ELF-1 (cell line): ENCODE results near the gene AGMO.
A peak's percentile ranks its signal among the peaks of the same experiment; 100 is the strongest.
"Not testable (repeated sequence)": the region's sequence is repeated elsewhere in the genome, so short reads cannot be mapped to it uniquely, and the experiment has no call there.

Experiments used
- DNase-seq: peaks from one replicate; pipeline ENCODE4 v3.0.0-alpha.2; 2016; ENCODE audit warnings: low read depth, low spot score

AGMO gene

DNA sequence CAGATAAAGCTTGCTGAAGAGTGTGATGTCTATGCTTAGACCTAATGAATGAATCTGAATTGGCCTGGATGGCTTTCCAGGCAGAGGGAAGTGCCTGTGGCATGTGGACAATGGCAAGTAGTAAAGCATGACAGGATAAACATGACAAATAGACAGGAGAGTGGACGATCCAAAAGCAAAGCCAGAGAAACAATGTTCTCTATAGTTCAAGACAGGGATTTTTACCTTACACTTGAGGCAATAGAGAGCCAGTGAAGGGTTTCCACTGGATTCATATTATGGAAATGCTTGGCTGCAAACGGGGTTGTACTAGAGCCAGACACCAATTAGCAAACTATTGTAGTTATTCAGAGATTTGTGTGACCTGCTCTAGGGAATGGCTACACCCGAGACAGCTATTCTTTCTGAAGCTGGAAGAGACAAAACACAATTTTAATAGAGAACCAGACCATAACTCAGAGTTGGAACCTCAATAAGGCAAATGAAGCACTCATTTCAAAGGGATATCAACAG is 2.3 kb downstream of the AGMO start:
- no peak for DNase-seq

DNA sequence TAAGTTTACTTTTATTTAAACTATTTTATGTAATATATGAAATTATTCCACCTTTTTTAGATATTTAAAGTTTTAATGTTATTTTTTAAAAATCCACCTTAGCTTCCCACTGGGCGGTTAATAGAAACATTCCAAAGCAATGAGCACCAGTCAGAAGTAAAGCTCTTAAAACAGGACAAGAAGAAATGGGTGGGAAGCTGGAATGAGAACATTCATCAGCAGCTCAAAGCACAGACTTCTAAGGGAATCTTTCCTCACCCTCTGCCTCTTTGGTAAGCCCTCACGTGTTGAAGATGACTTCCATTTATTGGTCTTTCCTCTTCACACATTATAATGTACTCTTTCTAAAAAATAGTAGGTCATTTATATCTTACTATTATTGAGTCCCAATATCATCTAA is 3.1 kb downstream of the AGMO start:
- DNase-seq = no peak

DNA sequence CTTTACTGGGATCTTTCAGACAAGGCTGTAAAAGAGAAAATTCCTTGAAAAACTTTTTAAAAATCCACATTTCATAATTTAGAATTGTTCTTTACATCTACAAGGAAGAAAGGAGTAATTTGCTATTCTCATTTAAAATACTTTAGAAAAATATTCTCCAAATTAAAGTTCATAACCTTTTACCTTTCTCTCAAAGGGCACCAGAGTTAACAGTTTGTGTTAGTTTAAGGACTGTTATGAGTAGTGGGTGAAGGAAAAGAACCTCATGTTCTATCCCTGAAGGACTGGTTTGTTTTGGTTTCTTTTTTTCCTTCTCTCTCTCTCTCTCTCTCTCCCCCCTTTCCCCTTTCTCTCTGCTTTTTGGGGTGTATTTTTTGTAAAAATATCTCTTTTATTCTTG is 4.1 kb downstream of the AGMO start:
- no peak for DNase-seq

DNA sequence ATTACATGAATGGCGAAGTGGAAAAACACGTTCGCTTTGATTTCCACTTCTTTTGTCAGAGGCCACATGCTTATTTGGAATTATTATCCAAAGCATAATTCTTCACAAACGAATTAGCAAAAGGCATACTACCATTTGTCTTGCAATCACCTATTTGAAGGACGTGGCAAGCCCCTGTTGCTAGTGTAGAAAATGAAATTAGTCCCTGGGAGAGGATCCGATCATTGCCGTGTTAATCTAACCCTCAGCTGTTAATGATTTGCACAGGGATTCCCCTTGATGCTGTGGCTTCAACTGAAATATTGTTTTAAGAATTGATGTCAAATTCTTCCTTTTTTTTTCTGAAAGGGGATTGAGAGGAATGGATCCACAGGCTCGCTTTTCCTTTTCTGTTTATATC is 4.6 kb downstream of the AGMO start:
- DNase-seq = no peak

DNA sequence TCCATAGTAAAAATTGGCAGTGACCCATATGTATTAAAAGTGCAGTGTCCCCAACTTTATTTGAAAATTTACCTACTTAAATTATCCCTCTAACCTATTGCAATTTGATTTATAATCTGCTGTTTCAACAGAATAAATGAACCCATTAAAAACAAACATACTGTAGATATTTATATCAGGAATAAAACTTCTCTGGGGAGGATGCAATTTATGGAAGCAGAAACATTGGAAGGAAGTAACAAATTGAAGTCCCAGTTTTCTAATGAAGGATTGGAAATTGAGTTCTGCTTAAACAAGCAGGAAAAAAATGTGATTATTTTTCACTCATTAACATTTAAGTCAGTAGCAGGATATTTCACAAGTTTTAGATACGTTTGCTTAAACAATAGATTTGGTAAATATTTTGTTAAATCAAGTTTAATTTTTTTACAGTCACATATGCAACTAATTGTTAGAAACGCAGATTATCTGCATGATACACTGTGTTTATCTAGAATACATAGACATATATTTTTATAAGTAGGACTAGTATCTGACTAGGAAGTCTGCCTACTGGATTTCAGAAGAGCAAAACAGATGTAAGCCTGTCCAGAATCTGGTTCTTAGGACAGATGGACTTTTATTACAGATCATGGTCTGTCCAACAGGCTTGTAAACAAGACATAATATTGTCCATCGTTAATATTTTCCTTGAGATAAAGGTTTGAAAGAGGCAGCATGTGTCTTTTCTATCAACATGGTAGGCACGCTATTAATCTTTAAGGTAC is 5.3 kb downstream of the AGMO start:
- no peak for DNase-seq

DNA sequence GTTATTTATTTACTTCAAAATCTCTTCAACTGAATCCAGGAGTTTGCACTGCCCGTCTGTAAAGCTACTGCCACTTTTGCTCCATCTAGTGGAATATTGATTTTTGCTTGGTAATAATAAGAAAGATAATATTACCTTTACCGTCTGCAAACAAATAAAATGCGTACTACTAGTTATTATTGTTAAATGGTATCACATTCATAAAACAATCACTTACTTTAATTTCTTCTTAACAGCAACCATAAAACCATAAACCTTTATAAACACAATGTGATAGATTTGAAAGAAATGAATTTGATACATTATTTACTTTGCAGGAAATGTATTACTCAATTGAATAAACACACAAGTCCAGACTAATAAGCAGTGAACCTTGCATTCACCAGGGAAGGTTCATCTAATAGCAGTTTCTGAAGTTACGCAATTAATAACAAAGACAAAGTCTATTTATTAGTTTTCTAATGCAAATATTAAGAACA is 6.4 kb downstream of the AGMO start:
- DNase-seq = no peak

DNA sequence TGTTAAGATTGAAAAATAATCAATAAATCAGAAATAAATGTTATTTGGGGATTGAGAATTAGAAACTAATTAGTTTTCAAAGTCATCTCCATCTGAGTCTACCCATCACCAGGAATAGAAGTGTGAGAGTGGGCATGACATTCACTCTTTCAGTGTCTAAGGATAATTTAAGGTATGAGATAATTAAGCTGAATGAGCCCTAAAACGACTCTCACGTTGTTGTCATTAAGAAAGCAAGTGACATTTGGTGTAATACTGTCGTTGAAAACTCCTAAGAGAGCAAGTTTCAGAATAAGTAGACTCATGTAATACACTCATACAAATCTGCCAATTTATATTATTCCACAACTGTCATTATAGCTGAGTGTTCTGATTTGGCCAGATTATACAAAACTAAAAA is 7.1 kb downstream of the AGMO start:
- DNase-seq = no peak

DNA sequence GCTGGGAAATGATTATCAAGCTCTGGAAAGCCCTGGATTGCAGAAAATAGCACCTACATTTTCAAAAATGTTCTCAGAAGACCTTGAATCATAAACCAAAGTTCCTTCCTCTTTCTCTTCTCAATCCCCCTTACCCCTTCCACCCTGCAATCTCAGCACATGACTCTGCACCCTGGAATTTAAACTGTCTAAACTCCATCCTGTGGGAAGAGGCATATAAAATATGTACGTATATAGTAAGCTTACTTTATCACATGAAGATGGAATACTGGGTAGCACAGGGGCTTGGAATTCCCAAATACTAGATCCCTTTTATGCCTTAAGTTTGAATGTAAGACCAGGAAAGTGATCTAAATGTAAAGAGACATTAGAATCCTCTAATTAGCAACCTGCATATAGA is 7.7 kb downstream of the AGMO start:
- DNase-seq = no peak

DNA sequence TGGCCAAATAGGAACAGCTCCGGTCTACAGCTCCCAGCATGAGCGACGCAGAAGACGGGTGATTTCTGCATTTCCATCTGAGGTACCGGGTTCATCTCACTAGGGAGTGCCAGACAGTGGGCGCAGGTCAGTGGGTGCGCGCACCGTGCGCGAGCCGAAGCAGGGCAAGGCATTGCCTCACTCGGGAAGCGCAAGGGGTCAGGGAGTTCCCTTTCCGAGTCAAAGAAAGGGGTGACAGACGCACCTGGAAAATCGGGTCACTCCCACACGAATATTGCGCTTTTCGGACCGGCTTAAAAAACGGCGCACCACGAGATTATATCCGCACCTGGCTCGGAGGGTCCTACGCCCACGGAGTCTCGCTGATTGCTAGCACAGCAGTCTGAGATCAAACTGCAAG is 14.5 kb downstream of the AGMO start:
- not testable (repeated sequence) for DNase-seq

DNA sequence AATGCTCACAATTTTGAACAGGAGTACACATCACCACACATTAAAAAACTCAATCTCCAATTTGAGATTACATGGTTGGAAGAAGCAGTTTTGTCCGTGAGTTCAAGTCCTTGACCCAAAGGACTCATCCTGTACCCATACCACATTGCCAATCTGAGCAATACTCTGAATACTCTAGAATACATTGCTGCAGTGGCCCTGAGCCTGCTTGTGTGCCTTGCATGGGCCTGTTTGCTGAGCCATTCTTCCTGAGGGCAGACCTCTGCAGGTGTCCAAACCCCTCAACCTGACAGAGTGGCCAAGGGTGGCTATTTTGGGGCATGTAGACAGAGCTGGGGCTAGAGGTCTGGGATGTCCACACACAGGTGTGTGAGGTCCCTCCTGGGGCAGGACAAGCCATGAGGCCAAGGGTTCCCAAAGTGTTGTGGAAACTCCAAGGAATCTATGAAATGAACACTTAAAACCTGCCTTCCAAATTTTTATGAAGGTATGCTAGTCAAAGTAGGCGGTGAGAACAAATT is 15.5 kb downstream of the AGMO start:
- DNase-seq = peak; percentile 30

DNA sequence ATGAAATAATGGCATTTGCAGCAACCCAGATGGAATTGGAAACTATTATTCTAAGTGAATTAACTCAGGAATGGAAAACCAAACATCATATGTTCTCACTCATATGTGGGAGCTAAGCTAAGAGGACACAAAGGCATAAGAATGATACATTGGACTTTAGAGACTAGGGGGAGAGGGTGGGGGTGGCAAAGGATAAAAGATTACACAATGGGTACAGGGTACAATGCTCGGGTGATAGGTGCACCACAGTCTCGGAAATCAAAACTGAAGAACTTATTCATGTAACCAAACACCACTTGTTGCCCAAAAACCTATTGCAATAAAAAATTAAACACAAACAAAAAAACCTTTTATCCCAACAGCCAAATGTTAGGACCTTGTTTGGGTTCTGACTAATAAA is 17.8 kb downstream of the AGMO start:
- no peak for DNase-seq

DNA sequence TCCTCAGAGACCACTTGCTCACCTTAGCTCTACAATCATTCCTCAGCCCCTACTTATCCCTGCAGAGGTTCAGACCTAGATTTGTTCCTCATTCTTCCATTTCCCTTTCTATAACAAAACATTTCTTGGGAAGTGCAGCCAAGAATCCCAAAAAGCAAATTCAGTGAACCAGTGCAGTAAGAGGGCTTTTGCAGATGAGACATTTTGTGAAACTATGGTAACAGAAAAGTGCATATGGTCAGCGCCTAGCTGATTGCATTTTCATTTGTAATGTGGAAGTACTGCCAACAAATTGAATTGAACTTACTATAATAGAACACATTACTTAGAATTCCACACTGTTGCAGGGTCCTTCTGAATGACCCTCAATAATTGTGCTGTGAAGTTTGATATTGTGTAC is 18.6 kb downstream of the AGMO start:
- no peak for DNase-seq

DNA sequence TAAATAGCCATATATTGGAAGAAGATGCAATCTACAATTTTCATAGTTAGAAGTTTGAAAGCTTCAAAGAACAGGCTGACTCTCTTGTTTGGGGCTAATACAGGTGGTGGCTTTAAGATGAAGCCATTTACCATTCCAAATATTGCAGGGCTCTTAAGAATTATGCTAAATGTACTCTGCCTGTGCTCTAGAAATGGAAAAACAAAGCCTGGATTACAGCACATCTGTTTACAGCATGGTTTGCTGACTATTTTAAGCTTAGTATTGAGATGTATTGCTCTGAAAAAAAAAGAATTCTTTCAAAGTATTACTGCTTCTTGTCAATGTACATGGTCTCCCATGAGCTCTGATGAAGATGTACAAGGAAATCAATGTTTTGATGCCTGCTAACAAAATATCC is 34.2 kb downstream of the AGMO start:
- no peak for DNase-seq

DNA sequence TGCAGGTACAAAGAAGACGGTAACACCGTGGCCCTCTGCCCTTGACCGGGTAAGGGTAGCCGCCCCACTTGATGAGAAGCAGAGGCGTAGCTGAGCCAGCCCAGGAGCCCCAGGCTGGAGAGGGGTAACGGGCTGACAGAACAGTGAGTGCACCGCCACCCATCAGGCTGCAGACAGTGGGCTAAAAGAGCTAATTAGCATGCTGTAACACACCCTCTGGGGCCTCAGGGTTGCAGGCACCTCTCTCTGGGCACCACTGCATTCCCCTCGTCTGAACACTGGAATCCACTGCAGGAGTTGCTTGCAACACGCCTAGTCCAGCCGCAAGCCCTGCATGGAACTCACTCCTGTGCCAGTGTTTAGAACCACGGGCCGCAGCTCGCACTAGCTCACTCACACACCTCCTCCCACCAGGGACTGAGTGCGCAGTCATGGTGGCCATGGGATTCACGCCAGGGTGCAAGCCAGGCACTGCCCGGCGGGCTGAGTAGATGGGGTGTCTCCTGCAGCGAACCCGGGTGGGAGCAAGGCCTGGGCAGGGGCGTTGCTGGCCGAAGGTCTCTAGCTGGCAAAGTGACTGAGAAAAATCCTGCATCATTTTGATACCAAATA is 36.1 kb downstream of the AGMO start:
- DNase-seq = no peak

DNA sequence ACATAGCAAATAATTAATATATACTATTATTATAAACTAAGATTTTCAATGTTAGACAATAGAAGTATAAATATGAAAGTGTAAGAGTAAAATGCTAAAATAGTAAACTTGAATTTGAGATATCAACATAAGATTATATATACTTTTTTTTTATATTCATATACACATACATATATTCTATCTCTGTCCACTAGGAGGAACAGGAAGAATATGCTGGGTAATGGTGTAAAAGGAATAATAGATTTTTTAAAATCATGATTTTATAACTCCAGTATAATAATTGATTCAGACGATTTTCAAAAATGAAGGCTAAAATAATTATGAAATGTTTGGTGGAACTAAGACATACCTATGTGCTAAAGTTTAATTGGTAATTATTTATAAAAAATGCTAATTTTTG is 37.7 kb downstream of the AGMO start:
- no peak for DNase-seq

DNA sequence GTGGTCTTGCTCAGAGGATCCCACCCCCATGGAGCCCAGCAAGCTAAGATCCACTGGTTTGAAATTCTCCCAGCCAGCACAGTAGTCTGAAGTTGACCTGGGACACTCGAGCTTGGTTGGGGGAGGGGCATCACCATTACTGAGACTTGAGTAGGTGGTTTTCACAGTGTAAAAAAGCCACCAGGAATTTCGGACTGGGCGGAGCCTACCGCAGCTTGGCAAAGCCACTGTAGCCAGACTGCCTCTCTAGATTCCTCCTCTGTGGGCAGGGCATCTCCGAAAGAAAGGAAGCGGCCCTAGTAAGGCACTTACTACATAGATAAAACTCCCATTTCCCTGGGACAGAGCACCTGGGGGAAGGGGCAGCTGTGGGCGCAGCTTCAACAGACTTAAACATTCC is 44.0 kb downstream of the AGMO start:
- peak; percentile 64 for DNase-seq

DNA sequence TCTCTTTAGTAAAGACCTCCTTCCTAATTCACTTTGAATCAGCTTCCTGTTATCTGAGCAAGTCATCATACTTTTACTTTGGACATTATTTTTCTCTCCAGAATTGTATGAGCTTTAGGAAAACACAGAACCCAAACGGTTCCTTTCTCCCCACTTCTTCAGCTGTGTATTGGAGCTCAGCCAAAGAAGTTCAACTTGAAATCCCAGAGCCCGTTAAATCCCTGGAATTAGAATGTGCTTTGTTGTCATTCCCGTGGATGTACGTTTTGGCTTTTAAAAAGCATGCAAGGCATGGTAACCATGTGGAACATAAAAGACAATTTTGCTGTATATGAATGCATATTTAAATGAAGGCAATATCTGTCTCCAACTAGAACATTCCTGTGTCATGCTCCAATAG is 46.6 kb downstream of the AGMO start:
- DNase-seq = no peak

DNA sequence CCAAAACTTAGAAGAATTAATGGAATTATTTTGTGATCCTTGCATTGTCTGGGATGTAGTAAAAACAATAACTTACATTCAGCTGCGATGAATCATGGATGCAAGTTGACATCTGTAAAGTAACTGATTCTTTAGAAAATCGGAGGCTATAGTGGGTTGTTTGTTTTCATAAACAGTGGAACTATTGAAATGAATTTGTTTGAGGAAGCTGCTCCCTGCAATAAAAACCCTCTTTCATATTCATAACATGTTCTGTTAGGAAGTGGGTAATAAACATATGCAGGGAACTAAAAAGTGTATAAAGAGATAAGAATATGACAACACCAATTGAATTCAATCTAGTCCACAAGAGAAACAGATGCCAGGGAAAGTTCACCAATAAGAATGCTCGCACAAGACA is 53.6 kb downstream of the AGMO start:
- no peak for DNase-seq

DNA sequence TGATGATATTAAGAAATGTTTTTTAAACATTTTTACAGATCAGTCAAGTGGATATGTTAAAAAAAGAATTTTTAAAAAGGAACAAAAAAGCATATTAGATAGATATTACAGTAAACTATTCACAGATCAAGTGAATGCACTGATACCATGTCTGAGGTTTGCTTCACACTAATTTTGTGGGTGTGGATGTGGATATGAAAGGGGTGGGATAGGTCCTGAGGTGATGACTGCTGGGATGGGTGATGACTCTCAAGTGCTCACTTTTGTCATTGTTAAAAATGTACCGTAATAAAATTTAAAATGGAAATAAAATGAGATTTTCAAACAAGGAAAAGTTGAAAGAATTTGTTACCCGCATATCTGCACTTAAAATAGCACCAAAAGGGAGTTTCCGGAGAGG is 54.1 kb downstream of the AGMO start:
- no peak for DNase-seq

DNA sequence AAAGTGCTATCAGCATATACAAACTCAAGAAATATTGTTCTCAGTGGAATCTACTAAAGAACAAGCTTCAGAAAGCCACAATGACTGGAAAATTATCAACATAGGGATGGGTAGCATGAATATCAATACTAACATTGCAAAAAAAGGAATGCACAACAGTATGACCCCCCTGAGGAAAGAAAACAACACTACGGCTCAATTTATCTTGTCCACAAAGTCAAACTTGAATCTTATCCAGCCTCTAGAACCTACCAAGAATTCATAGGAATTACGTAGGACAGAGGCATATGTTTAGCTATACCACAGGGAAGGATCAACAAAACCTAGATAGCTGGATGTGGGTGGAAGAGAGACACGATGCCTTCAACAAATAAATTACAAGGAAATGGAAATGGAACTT is 54.6 kb downstream of the AGMO start:
- no peak for DNase-seq

DNA sequence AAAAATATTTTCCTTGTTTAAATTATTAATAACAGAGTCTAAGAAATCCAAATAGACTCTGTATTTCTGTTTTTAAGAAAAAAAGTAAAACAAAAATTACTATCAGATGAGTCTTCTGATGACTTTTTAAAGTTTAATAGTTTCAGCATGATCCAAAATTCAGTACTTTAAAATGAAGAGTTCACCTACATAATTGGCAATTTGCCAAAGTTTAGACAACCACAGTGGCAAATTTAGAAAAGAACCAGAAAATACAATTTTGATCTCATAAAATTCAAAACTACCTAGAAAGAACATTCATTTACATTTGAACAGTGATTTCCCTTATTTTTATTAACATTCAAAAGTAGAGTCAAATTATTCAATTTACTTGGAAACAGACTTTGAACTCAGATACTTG is 56.1 kb downstream of the AGMO start:
- no peak for DNase-seq

DNA sequence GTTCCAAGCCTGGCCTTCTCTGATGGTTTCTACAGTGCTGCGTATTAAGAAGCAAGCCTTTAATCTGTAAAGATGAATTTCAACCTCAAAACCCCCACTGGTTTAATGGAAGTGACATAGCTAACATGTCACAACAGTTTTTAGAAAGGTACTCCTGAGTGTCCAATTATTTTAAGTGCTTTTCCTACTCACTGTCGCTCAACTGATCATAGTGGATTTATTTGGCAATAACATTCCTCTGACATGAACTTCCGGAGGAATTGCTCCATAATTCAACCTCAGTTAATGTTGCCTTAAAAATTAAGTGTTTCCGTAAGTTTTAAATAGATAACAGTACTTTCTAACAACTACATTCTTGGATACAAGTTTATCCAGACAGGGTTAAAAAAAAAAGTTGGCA is 57.5 kb downstream of the AGMO start:
- DNase-seq = no peak

DNA sequence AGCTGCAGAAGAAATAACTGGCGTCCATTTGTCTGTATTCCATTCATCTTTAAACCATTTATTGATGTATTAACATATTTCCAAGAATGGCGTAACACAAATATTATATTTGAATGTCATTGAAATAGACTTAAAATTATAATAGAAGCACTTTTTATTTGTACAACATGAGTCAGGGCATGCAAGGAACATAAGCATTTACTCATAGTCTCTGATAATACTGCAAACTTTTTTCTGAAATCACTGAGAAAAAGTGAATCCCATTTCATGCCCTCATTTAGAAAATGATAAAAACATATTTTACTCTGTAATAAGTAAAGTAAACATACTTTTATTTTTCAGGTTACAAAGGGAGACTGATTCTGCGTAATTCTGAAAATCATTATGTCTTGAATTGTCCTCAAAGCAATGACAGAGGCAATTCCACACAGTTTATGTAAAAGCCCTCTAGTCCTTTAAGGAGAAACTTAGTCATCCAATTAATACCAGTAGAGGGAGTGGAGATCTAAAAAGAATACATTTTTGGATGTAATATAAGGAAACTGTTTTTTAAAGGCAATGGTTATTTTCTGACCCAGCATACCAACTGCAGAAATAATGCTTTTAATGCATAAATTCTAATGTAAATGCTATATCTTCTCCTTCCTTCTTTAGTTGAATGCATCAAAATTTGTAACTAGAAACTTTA is 58.1 kb downstream of the AGMO start:
- DNase-seq = no peak
